NCI-H1105 treated with DMSO at 0.1 percent for 48 hours (cell line): ENCODE results near the gene ATP8B4.
"Not testable (repeated sequence)": the region's sequence is repeated elsewhere in the genome, so short reads cannot be mapped to it uniquely, and the experiment has no call there.

Source experiments
- DNase-seq: peaks from one replicate; lab custom pipeline; 2025; lab: John Stamatoyannopoulos, UW

Gene ATP8B4

DNA sequence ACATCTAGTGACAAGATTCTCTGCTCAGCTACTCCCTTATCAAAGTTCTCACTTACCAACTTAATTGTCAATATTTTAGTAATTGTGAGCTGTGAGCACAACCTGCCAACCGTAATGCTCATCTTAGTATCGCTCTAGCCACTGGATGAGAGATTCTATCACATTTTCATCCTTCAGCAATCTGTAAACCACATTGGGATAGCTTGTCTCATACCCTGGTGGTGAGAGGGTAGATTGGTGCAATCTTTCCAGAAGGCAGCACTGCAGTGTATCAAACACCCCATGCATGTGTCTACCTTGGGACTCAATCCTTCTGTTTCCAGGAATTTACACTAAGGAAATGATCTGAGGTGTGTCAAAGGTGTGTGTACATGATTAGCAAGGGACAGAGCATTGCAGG lies 18.9 kb upstream of the ATP8B4 start:
- DNase-seq = no peak

DNA sequence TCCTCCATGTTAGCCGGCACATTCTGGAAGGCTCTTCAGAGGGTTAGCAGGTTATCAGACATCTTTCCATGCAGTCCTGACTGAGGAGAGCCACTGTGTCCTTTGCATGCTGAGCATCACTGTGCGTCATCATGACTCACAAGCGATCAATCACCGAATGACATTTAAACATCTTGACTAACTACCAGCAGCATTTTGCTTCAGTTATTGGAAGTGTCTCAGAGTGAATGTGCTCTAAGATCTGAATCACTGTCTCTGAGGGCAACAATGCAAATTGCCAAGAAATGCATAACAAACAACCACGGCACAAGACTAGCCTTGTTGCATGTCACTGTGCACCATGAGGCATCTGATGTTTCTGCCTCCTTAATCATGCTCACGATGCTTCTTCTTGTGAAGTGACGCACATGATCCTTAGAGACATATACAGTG lies 18.3 kb upstream of the ATP8B4 start:
- no peak for DNase-seq

DNA sequence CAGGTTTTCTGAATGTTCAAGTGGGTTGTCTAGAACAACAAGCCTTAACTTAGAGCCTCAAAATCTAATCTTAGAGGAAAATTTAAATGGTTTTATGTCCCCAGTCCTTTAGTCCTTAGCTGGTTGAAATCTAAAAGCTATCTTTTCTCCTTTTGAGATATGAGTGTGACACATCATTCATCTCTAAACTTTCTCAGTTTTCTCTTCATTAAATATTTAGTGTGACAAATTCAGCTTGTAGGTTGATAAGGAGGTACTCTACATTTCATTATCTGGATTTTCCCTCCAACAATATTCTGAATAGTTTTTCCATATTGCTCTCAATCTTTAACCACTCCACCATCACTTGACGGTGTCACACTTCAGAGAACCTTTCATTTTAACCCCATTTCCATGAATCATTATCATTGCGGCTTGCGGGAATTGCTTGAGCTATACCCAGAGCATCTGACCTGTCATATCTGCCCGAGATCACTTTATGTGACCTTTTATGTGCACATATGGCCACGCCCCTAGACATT lies 16.1 kb upstream of the ATP8B4 start:
- DNase-seq = no peak

GRCh38 chr15:50134524-50135024 lies 15.5 kb upstream of the ATP8B4 start:
- DNase-seq = no peak

DNA sequence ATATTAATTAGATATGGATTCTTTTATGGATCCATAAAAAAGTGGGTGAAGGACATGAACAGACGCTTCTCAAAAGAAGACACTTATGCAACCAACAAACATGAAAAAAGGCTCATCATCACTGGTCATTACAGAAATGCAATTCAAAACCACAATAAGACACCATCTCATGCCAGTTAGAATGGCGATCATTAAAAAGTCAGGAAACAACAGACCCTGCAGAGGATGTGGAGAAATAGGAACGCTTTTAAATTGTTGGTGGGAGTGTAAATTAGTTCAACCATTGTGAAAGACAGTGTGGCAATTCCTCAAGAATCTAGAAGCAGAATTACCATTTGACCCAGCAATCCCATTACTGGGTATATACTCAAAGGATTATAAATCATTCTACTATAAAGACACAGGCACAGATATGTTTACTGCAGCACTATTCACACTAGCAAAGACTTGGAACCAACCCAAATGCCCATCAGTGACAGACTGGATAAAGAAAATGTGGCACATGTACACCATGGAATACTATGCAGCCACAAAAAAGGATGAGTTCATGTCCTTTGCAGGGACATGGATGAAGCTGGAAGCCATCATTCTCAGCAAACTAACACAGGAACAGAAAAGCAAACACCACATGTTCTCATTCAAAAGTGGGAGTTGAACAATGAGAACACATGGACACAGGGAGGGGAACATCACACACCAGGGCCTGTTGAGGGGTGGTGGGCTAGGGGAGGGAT lies 13.4 kb upstream of the ATP8B4 start:
- DNase-seq = not testable (repeated sequence)

DNA sequence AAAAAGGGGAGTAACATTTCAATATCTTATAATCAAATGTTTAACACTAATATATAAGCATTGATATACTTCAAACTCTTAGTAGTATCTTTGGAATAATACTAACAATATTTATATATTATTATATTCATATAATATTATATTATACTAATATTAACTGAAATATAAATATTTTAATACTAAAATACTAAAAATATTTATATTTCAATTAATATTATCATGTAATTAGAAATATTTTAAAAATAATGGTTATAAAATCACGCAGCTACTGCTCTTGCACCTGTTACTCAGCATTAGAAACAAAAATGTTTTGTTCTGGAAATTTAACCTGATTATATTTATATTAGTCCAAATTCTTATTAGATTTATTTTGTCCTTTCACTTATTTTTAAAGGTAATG lies 12.6 kb upstream of the ATP8B4 start:
- no peak for DNase-seq

- DNase-seq = no peak
These were observed 9.2 kb upstream of the ATP8B4 start for GRCh38 chr15:50128266-50128665.

GRCh38 chr15:50127255-50127777 lies 8.3 kb upstream of the ATP8B4 start:
- no peak for DNase-seq

DNA sequence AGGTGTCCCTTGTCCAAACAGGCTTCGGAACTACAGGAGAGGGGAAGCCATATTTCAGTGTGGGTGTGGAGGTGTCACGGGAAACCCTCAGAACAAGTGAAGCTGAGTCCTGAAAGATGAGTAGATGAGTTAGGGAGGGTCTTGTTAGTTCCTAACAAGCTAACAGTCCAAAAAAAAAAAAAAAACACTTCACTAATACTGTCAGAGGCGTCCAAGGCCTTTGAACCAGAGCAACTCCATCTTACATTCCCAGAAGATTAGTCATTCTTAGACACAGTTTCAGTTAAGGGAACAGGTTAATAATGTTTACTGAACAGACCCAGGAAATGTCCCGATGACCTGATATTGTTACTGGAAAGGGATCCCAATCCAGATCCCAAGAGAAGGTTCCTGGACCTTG lies 7.0 kb upstream of the ATP8B4 start:
- DNase-seq = no peak

DNA sequence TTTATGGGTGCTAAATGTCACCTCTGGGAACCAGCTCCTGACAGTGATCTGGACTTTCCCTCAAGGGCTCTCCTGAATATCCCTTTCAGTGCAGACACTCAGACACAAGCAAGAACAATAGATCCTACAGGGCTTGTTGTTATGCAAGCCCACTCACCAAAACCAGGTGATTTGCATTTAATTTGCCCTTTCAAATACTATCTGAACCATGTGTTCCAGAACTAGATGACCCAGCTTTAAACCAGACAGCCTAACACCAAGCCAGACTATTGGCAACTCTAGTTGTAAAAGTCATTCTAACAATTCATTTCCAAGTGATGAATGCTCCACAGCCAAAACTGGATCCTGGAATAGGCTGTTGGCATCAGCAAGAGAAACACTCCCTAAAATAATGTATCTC lies 5.6 kb upstream of the ATP8B4 start:
- DNase-seq = no peak

DNA sequence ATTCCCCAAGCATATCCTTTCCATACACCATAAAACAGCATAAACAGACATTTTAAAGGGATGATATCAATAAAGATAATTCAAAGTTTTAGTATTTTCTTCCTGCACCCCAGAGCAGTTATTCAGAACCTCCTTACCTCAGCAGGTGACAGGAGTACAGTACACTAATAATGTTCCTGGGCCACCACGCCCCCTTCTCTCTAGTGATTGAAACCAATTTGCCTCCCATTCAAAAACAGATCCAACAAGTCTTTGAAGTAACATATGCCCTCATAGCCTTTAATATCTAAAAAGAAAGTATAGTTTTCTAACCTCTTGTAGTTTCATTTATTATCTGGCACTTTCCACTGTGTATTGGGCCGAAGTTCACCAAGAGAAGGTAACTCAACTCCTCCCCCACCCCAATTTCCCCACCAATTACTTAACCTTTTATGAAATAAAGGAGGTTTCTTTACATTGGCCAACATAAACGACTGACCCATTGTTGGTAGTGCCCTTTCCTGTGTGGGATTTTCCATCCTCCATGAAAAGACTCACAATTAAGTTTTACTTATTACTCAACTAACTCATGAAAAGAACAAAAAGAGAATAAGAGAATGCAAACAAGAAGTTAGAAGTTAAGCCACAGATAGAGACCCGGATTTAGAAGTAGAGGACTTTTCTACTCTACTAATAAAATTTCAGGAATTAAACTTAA lies 5.0 kb upstream of the ATP8B4 start:
- DNase-seq = no peak

- no peak for DNase-seq
These were observed 1.7 kb upstream of the ATP8B4 start for GRCh38 chr15:50120729-50121128.

- DNase-seq = no peak
These were observed 1.5 kb downstream of the ATP8B4 start for GRCh38 chr15:50117431-50118027.

DNA sequence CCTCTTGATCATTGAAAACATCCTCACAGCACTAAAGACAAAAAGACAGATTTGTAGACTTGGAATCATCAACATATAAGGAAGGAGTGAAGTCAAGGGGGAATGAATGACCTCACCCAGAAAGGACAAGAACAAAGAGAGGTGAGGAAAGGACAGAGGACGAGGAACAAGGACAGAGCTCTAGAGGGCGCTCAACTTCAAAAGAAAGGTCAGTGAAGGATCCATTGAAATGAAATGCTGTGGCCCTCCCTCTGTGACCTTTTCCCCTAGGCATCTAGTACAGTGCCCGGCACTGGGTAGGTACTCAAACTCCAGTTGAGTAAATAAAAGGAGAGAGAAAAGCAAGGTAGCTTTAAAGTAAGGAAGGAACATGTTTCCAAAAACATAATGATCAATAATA lies 2.6 kb downstream of the ATP8B4 start:
- no peak for DNase-seq

DNA sequence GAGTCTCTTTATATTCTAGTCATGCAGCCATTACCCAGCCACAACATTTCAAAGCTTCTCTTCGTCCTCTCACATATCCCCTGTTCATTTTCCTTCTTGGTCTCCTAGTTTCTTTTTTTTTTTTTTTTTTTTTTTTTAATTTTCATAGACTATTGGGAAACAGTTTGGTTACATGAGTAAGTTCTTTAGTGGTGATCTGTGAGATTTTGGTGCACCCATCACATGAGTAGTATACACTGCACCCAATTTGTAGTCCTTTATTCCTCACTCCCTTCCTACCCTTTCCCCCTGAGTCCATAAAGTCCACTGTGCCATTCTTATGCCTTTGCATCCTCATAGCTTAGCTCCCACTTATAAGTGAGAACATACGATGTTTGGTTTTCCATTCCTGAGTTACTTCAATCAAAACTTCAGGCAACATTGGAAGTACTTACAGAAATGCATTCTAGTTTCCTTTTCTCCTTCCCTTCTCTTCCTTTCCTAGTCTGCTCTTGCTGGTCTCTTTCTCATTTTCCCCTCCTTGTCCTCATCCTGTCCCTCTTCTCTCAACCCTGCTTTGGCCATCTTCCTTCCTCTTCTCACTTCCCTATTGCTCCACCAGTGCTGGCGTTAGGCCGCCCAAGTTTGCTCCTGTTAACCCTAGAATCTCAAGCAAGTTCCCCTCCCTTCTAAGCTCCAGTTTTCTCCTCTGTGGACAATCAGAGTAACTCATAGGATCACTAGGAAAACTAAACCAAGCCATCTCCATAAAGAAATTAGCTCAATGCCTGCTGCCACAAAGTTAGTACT lies 4.8 kb downstream of the ATP8B4 start:
- no peak for DNase-seq

DNA sequence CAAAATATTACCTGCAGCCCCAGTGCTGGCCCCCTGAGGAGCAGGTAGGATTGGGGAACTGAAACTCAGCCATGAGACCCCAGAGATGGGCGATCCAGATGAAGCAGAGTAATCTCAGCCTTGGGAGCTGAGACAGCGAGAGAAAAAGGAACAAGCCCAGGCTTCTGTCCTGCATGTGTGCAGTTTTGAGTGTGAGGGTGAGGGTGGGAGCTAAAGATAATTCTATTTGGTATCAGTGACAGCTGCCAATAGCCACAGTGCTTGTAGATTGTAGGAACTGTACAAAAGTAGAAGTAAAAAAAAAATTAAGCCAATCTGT lies 5.9 kb downstream of the ATP8B4 start:
- no peak for DNase-seq

GRCh38 chr15:50112488-50113186 lies 6.4 kb downstream of the ATP8B4 start:
- DNase-seq = no peak

DNA sequence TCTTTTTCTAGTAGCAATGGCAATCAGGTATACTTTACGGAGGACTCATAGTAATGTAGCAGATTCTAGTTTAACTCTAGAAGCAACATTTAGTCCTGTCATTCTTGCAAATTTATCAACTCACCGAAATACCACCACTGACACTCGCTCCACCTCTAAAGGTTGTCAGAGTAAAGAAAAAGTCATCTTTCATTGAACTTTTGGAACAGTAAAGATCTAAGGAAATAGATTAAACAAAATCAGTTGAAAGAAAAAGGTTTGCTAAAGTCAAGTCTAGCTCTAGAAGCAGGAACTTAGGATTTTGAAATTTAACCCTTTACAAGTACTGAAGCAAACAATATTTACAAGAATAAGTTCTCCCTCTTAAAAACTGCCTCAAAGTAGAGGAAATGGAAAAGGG lies 8.7 kb downstream of the ATP8B4 start:
- no peak for DNase-seq

DNA sequence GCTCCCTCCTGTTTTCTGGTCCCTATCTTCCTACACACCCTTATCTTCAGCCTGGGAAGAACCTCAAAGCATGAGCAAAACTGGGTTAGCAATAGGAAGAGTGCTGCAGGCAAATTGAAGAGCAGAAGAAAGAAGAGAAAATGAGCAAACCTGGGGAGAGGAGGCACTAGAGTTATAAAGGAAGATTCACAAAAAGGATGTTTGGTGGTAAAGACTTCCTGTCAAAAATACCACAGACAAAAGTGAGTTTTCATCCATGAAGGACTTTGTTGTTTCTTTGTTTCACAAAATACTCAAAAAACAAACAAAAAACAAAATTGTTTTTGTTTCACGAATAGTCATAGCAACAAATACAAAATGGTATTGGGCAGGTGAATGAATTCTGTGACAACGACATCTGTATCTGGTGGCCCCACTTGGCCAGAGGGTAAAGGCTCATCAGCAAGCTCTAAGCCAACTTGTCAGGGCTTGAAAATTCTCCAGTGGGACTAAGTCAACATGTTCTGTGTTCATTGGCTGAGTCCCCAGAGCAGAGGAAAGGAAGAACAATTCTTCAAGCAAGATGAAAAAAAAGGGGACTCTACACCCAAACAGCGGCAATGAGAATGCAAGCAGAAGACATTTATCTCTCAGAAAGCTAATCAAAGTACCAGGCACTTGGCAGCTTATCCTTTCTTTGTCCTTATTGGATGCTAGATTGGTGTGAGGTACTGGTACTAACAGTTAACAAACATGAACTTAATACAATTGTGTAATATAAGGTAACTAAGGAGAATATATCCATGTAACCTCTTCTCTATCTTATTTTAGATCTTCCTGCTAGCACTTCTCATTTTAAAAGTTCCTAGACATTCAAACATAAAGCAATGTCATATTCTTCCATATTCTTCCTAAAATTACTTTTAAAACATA lies 9.7 kb downstream of the ATP8B4 start:
- peak; percentile 11 for DNase-seq

DNA sequence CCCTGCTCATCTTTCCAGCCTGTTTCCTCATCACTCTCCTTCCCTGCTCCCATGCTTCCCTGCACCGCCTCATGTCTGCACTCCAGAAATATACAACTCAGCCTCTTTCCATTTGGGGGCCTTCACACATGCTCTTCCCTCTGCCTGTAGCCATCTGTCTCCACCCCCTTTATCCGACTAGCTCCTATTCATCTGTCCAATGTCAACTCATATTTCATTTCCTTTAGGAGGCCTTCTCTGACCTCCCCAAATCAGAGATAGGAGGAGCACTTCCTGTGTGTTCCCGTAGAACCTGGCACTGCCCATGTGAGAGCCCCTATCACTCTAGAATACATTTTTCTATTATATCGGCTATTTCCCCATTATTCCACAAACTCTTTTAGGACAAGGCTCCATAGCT lies 10.6 kb downstream of the ATP8B4 start:
- no peak for DNase-seq
